Measurements from ENCODE around the gene NDUFS8.
A peak's percentile ranks its signal among the peaks of the same experiment; 100 is the strongest.

NDUFS8 gene

DNA sequence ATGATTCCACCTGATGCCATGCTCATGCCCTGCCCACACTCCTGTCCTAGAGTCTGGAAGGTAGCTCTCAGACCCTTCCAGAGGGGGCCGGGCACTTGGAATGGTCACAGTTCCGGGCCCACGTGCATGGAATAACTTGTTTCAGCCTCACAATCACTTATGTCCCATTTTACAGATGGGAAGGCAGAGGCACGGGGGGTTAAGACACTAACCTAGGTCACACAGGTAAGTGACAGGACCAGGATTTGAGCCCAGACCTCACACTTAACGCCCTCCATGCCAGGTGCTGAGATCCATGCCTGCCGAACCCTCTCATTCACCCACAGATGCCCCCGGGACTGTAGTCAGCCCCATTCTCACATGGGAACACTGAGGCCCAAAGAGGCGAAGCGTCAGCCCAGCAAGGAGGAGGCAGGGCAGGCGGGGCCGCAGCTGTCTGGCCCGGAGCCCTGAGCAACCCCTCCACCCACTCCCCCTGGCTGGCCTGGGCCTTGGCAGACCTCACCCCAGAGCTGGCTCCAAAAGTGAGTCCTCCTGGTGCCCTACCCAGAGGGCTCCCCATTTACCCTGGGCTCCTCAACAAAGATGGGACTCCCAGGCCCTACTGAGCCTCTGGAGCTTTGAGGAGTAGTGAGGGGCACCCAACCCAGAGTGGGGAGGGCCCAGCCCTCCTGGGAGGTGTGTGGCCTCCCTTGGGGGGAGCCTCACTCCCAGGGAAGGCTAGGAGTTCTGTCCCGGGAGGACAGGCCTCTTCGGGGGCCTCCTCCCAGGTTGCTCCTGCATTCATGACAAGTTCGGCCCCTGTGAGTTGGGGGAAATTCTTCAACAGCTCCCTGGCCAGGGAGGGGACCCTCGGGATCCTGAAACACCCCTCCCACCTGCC, 22.7 kb upstream of the NDUFS8 start:
- DNase-seq (ENCODE audit: low read depth) = no peak
- TF ChIP-seq, protein P1, sequence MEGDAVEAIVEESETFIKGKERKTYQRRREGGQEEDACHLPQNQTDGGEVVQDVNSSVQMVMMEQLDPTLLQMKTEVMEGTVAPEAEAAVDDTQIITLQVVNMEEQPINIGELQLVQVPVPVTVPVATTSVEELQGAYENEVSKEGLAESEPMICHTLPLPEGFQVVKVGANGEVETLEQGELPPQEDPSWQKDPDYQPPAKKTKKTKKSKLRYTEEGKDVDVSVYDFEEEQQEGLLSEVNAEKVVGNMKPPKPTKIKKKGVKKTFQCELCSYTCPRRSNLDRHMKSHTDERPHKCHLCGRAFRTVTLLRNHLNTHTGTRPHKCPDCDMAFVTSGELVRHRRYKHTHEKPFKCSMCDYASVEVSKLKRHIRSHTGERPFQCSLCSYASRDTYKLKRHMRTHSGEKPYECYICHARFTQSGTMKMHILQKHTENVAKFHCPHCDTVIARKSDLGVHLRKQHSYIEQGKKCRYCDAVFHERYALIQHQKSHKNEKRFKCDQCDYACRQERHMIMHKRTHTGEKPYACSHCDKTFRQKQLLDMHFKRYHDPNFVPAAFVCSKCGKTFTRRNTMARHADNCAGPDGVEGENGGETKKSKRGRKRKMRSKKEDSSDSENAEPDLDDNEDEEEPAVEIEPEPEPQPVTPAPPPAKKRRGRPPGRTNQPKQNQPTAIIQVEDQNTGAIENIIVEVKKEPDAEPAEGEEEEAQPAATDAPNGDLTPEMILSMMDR (IDR thresholded peaks at IDR 0.05; ENCODE audit: low read length, missing control alignments) = no peak
- H3K4me3 ChIP-seq (replicated peaks; ENCODE audit: low read depth, low read length) = no peak overlapping the region

DNA sequence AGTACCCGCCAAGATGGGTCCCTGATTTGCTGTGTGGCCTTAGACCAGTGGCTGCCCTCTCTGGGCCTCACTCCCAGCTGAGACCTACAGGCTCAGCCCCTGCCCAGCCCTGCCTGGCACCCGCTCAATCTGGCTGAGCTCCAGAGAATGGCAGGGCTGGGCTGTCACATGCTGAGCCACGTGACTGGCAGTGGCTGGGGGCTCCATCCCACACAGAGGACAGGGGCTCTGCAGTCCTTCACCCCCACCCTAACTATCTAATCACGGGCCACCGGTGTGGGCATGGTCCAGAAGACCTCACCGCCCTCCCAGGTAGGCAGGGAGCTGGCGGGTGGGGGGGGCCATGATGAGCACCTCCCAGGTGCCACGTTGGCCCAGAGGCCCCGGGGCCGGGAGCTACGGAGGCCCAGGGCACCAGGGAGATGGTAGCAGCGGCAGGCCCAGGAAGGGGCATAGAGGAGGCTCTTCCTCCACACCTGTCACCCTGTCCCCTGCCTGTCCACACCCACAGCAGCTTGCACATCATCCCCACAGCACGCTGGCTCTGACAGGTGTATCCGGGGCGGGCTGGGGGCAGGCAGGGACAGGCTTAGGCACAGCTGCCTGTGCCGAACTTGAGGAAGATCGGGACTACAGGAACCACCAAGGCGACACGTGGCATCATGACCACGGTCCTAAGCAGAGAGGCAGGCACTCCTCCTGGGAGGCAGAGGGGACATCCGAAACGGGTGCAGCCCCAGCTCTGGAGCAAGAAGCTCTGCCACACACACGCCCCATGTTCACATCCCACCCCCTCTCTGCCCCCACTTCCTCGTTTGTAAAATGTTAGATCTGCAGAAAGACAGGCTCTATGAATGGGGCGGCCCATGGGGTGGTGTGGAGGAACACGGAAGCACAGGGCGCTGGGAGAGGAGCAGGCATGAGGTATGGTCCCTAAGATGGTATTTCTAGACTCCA, 21.8 kb upstream of the NDUFS8 start:
- TF ChIP-seq, protein P1 (IDR thresholded peaks at IDR 0.05; ENCODE audit: low read length, missing control alignments) = no peak
- no peak overlapping the region for H3K4me3 ChIP-seq (replicated peaks; ENCODE audit: low read depth, low read length)
- DNase-seq (ENCODE audit: low read depth) = no peak

DNA sequence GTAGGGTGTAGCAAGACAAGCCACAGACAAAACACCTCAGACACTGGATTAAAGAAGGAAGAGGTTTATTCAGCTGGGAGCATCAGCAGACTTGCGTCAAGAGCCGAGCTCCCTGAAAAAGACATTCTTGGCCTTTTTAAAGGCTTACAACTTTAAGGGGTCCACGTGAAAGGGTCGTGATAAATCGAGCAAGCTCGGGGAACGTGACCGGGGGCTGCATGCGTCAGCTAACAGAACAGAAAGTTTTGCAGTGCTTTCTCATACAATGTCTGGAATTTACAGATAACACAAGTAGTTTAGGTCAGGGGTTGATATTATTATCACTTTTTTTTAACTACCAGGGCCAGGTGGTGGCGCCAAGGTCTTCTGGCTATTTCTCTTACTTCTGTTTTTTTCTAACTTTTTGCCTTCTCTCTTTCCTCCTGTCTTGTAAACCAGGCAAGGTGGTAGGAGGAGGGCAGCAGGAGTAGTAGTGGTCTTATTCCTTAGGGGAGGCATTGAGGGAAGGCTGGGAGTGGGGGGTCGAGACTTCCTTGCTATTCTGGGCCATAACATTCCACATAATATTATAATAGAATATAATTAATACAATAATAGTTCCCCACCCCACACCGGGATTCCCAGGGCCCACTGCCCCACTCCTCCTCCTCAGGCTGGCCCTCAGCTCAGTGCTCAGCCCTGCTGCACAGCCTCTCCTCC, 20.9 kb upstream of the NDUFS8 start:
- H3K4me3 ChIP-seq (replicated peaks; ENCODE audit: low read depth, low read length) = peak overlapping the region; percentile 57
- peak; percentile 51 for DNase-seq (ENCODE audit: low read depth)
- TF ChIP-seq, protein P1 (IDR thresholded peaks at IDR 0.05; ENCODE audit: low read length, missing control alignments) = peak; percentile 31

DNA sequence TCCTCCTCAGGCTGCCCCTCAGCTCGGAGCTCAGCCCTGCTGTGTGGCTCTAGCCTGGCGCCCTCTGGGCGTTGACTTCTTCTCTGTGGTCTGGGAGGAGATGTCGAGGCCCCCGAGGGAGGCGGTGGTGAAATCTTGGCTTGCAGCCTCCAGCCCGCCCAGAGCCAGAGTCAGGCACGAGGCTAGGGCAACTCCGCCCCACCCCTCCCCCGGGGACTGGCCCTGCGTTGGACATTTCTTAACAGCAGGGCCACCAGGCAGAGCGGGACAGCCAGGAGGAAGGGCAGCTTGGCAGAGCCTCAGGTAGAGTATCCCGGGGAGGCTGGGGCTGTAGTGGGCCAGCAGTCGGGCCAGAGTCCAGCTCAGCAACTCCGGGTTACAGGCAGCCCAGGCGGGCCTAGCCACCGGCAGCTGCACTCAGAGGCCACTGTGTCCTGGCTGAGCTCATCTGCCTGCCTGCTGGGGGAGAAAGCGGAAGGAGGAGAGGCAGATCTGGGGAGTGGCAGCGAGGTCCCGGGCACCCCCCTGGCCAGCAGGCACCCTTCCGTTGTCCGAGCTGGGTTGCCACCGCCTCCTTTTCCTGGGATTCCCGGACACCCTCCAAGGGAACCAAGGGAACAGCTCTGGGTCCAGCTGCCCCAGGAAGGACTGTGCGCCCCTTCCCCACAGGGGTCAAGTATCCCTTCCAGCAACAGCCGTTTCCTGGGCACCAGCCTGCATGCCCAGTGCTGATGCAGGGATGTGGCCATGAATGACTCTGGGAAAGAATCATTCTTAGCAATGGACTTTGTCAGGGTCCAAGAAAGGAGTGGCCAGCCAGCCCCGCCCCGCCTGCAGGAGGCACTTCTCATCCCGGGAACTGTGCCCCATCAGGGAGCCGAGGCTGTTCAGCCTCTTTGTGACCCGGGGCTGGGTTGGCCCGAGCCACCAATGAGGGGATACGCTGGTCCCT, 20.1 kb upstream of the NDUFS8 start, which contains the start of gene ALDH3B1:
ALDH3B1 (plus strand) TSS at position 238 of the 952 bp plus-strand sequence. CDS start 4,971 bp downstream, outside the sequence.
- DNase-seq (ENCODE audit: low read depth) = peak; percentile 88
- TF ChIP-seq, protein P1 (IDR thresholded peaks at IDR 0.05; ENCODE audit: low read length, missing control alignments) = no peak
- H3K4me3 ChIP-seq (replicated peaks; ENCODE audit: low read depth, low read length) = peak within 1 kb of the TSS; percentile 57

DNA sequence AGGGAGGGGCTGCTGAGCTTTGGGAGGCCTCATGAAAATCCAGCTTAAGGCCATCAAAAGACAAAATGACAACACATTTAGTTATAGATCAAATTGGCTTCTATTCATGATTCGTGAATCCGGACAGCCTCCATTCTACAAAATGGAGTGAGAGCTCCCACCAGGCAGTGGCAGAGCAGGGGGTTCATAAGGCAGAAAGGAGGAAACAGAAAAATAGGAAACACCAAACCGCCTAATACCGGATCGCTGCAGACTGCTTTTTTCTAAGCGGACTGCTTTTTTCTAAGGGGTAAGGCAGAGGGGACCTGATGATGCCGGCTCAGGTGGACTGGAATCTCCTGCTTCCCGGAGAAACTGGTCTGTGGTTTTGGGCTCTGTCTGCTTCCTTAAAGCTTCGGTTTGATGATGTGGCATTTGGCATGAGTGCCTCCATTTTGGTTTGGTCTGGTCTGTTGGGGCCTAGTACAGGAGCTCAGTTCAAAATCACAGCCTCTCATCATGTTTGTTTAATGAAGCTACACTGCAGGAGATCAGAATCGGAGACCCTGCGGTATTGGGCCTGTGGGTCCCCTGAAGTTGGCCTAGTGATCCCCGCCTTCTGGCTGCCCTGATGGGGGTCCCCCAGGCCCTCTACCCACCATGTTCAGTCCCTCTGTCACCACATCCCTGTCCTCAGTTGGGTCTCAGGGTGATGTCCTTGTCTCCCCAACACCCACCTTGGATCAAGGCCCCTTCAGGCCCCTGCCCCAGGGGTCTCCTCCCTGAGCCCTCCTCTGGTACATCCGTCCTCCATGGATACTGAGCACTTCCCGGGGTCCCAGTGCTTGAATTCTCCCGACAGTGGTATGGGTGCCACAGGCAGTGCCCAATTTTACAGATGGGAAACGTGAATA, 19.2 kb upstream of the NDUFS8 start:
- H3K4me3 ChIP-seq (replicated peaks; ENCODE audit: low read depth, low read length) = peak overlapping the region; percentile 57
- no peak for DNase-seq (ENCODE audit: low read depth)
- TF ChIP-seq, protein P1 (IDR thresholded peaks at IDR 0.05; ENCODE audit: low read length, missing control alignments) = no peak
